Endothelial cell of umbilical vein (primary cell): ENCODE data around the gene RBM3.

Experiments used
- FOS ChIP-seq: IDR thresholded peaks from 2 replicates; pipeline ENCODE4 v1.6.1; 2011; ENCODE audit warnings: mild to moderate bottlenecking, low read length, moderate library complexity, borderline replicate concordance; ENCODE audit not compliant: insufficient read depth
- MYC ChIP-seq: IDR thresholded peaks from one replicate; pipeline ENCODE4 v1.6.1; 2011; ENCODE audit warnings: mild to moderate bottlenecking, low read depth, low read length
- POLR2A ChIP-seq: IDR thresholded peaks from 2 replicates; pipeline ENCODE4 v1.6.1; 2012; ENCODE audit warnings: low read depth, mild to moderate bottlenecking, control low read depth, low read length
- POLR2AphosphoS5 ChIP-seq: IDR thresholded peaks from 2 replicates; pipeline ENCODE4 v1.6.1; 2012; ENCODE audit warnings: low read depth, mild to moderate bottlenecking, control low read depth, low read length, moderate library complexity; ENCODE audit not compliant: insufficient read depth
- TF ChIP-seq, protein P1 (sequence below), 2 donors: IDR thresholded peaks; 1 replicate in 1 of 2; 2 replicates in 1 of 2; pipeline ENCODE4 v1.5.1; 2011; ENCODE audit warnings: low read length in 2 of 2, mild to moderate bottlenecking in 2 of 2, moderate library complexity in 2 of 2, control low read depth in 1 of 2, inconsistent platforms in 1 of 2, low read depth in 1 of 2; ENCODE audit not compliant: insufficient read depth in 1 of 2; ENCODE audit errors: extremely low read depth in 1 of 2

DNA sequence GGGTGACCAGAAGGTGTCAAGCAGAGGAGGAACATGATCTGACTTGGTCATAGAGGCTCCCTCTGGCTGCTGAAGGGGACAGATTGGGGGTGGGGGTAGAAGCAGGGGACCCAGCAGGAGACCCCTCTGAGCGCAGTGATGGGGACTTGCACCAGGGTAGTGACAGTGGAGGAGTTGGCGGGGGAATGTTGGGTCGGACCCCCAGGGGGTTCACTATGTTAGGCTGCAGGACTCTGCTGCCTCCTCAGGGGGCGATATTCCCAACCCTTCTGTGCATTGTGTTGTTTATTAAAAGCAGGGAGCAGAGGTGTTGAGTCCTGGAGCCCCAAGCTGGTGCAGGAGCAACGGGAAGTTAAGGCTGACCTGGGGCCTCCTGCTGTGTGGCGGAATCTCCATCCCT, 31.8 kb downstream of the RBM3 start:
- TF ChIP-seq, protein P1, sequence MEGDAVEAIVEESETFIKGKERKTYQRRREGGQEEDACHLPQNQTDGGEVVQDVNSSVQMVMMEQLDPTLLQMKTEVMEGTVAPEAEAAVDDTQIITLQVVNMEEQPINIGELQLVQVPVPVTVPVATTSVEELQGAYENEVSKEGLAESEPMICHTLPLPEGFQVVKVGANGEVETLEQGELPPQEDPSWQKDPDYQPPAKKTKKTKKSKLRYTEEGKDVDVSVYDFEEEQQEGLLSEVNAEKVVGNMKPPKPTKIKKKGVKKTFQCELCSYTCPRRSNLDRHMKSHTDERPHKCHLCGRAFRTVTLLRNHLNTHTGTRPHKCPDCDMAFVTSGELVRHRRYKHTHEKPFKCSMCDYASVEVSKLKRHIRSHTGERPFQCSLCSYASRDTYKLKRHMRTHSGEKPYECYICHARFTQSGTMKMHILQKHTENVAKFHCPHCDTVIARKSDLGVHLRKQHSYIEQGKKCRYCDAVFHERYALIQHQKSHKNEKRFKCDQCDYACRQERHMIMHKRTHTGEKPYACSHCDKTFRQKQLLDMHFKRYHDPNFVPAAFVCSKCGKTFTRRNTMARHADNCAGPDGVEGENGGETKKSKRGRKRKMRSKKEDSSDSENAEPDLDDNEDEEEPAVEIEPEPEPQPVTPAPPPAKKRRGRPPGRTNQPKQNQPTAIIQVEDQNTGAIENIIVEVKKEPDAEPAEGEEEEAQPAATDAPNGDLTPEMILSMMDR (IDR thresholded peaks at IDR 0.05; ENCODE audit: extremely low read depth in 1 of 2, insufficient read depth in 1 of 2, low read depth in 1 of 2, low read length in 2 of 2) = peak in 1 of 2 donors; percentile 1
- TF ChIP-seq MYC (no peak), POLR2AphosphoS5 (no peak), POLR2A (no peak), FOS (no peak)
